ENCODE results near the gene TERB1.
"Not testable (repeated sequence)": the region's sequence is repeated elsewhere in the genome, so short reads cannot be mapped to it uniquely, and the experiment has no call there.

Gene TERB1

GRCh38 chr16:66810391-66810790, 9.0 kb upstream of the TERB1 start:
- no peak for TF ChIP-seq CTCF (IDR thresholded peaks at IDR 0.05)
- H3K9me3 ChIP-seq (ENCODE audit: control insufficient read depth, low read length) = no peaks in the 10 kb centered on the region
- no peak overlapping the region for H3K4me3 ChIP-seq (ENCODE audit: low read depth, low read length)
- H3K27ac ChIP-seq = no peak overlapping the region
- no peaks in the 10 kb centered on the region for H3K27me3 ChIP-seq (ENCODE audit: control insufficient read depth, insufficient read depth, low read length)
- no peaks in the 10 kb centered on the region for H3K4me1 ChIP-seq
- H3K9ac ChIP-seq = no peak overlapping the region
- H3K4me2 ChIP-seq (ENCODE audit: low read length) = no peak overlapping the region
- no peaks in the 10 kb centered on the region for H3K36me3 ChIP-seq (ENCODE audit: control insufficient read depth, insufficient read depth, low read length)
- no peak overlapping the region for H2AFZ ChIP-seq
- no peaks in the 10 kb centered on the region for H3K79me2 ChIP-seq

GRCh38 chr16:66809765-66810164, 8.4 kb upstream of the TERB1 start:
- Histone ChIP-seq H3K27ac (no peak overlapping the region), H3K9me3 (ENCODE audit: control insufficient read depth, low read length) (no peaks in the 10 kb centered on the region), H3K4me1 (no peaks in the 10 kb centered on the region), H3K4me3 (ENCODE audit: low read depth, low read length) (no peak overlapping the region), H2AFZ (no peak overlapping the region), H3K4me2 (ENCODE audit: low read length) (no peak overlapping the region), H3K79me2 (no peaks in the 10 kb centered on the region), H3K36me3 (ENCODE audit: control insufficient read depth, insufficient read depth, low read length) (no peaks in the 10 kb centered on the region), H3K27me3 (ENCODE audit: control insufficient read depth, insufficient read depth, low read length) (no peaks in the 10 kb centered on the region), H3K9ac (no peak overlapping the region)
- no peak for TF ChIP-seq CTCF (IDR thresholded peaks at IDR 0.05)

GRCh38 chr16:66802159-66802558, 775 bp upstream of the TERB1 start:
- H3K9me3 ChIP-seq (ENCODE audit: control insufficient read depth, low read length) = no peaks in the 10 kb centered on the region
- no peaks in the 10 kb centered on the region for H3K4me1 ChIP-seq
- H3K27me3 ChIP-seq (ENCODE audit: control insufficient read depth, insufficient read depth, low read length) = no peaks in the 10 kb centered on the region
- no peak overlapping the region for H3K9ac ChIP-seq
- H3K4me2 ChIP-seq (ENCODE audit: low read length) = no peak overlapping the region
- no peak for TF ChIP-seq CTCF (IDR thresholded peaks at IDR 0.05)
- no peaks in the 10 kb centered on the region for H3K36me3 ChIP-seq (ENCODE audit: control insufficient read depth, insufficient read depth, low read length)
- no peak overlapping the region for H2AFZ ChIP-seq
- no peaks in the 10 kb centered on the region for H3K79me2 ChIP-seq
- no peak overlapping the region for H3K27ac ChIP-seq
- H3K4me3 ChIP-seq (ENCODE audit: low read depth, low read length) = no peak overlapping the region

- Histone ChIP-seq H3K9ac (no peak overlapping the region), H3K4me2 (ENCODE audit: low read length) (no peak overlapping the region), H3K79me2 (no peaks in the 10 kb centered on the region), H3K4me1 (no peaks in the 10 kb centered on the region), H2AFZ (no peak overlapping the region), H3K27ac (no peak overlapping the region), H3K9me3 (ENCODE audit: control insufficient read depth, low read length) (no peaks in the 10 kb centered on the region), H3K36me3 (ENCODE audit: control insufficient read depth, insufficient read depth, low read length) (no peaks in the 10 kb centered on the region), H3K4me3 (ENCODE audit: low read depth, low read length) (no peak overlapping the region), H3K27me3 (ENCODE audit: control insufficient read depth, insufficient read depth, low read length) (no peaks in the 10 kb centered on the region)
- no peak for TF ChIP-seq CTCF (IDR thresholded peaks at IDR 0.05)
These were observed 528 bp downstream of the TERB1 start for GRCh38 chr16:66800856-66801255.

GRCh38 chr16:66798161-66798560, 3.2 kb downstream of the TERB1 start:
- no peak for TF ChIP-seq CTCF (IDR thresholded peaks at IDR 0.05)
- no peak overlapping the region for H3K4me3 ChIP-seq (ENCODE audit: low read depth, low read length)
- H3K9ac ChIP-seq = no peak overlapping the region
- H2AFZ ChIP-seq = no peak overlapping the region
- no peaks in the 10 kb centered on the region for H3K4me1 ChIP-seq
- no peak overlapping the region for H3K27ac ChIP-seq
- no peaks in the 10 kb centered on the region for H3K9me3 ChIP-seq (ENCODE audit: control insufficient read depth, low read length)
- no peaks in the 10 kb centered on the region for H3K36me3 ChIP-seq (ENCODE audit: control insufficient read depth, insufficient read depth, low read length)
- no peaks in the 10 kb centered on the region for H3K79me2 ChIP-seq
- H3K4me2 ChIP-seq (ENCODE audit: low read length) = no peak overlapping the region
- H3K27me3 ChIP-seq (ENCODE audit: control insufficient read depth, insufficient read depth, low read length) = no peaks in the 10 kb centered on the region

- H3K9ac ChIP-seq; H3K4me2 ChIP-seq (ENCODE audit: low read length); H3K27me3 ChIP-seq (ENCODE audit: control insufficient read depth, insufficient read depth, low read length); H3K27ac ChIP-seq; H3K4me3 ChIP-seq (ENCODE audit: low read depth, low read length); H3K36me3 ChIP-seq (ENCODE audit: control insufficient read depth, insufficient read depth, low read length); H3K9me3 ChIP-seq (ENCODE audit: control insufficient read depth, low read length); H3K4me1 ChIP-seq; H2AFZ ChIP-seq; H3K79me2 ChIP-seq: not testable (repeated sequence)
These were observed 7.4 kb downstream of the TERB1 start for GRCh38 chr16:66793984-66794383.

Data from parathyroid adenoma (tissue), 2 donors.